GM11168 (cell line): ENCODE measurements around the gene REXO4.

Experiments
- in situ Hi-C: fragments of 300-500 bp; cut with MboI; formaldehyde crosslinking; loops from one replicate; pipeline ENCODE4 v1.12.0; 2022; ENCODE audit warnings: low sequenced_read_pairs; ENCODE audit not compliant: unreplicated experiment

REXO4 gene

DNA sequence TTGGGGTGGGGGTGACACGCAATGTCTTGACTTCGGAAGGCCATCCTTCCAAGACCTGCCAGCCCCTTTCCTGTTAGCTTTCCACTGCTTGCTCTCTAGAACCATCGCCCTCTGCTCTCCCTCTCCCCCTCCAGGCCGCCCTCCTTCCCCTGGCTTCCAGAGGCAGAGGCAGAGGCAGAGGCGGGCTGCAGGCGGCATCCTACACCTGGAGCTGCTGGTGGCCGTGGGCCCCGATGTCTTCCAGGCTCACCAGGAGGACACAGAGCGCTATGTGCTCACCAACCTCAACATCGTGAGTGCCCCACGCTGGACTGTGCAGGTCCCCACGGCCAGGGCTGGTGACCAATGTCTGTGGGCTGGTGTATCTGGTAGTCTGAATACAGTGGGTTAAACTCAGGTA, 6.4 kb upstream of the REXO4 start:
- in situ Hi-C loops, result no loop called here

- in situ Hi-C loops, result no loop called here
Measured at GRCh38 chr9:133423216-133423615, 5.4 kb upstream of the REXO4 start.

GRCh38 chr9:133421615-133422542, 4.1 kb upstream of the REXO4 start, which contains the start of gene ADAMTS13:
Gene ADAMTS13, plus strand, starts transcription at chr9:133422367. Its CDS starts 77 bp downstream, at chr9:133422444.
- in situ Hi-C loops, result no loop called here

GRCh38 chr9:133420392-133420827, 2.6 kb upstream of the REXO4 start:
- in situ Hi-C loops, result no loop called here

DNA sequence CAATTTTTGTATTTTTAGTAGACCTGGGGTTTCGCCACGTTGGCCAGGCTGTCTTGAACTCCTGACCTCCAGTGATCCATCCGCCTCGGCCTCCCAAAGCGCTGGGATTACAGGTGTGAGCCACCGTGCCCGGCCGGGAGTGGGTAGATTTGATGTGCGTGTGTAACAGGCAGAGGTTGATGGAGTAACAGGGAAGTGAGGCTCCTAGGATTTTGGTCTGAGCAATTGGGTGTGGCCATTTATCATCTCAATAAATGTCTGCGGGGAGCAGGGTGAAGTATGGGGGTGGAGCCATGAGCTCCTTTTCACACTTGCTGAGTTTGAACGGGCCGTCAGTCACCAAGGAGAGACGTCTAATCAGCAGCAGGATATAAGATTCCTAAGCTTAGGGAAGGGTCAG, 1.2 kb upstream of the REXO4 start:
- in situ Hi-C loops, result no loop called here

- in situ Hi-C loops, result no loop called here
Measured at GRCh38 chr9:133415170-133415569, 2.6 kb downstream of the REXO4 start.

DNA sequence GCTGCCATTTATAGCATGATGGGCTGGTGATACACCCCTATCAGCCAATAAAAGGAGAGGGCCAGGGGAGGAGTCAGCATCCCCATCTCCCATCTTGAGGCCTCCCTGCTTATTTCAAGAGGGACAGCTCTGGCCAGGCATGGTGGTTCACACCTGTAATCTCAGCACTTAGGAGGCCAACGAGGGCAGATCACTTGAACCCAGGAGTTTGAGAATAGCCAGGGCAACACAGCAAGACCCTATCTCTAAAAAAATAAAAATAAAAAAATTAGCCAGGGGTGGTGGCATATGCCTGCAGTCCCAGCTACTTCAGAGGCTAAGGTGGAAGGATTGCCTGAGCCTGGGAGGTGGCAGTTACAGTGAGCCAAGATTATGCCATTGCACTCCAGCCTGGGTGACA, 9.8 kb downstream of the REXO4 start:
- in situ Hi-C loops, result no loop called here

- in situ Hi-C loops, result no loop called here
Measured at GRCh38 chr9:133406480-133407307, 11.1 kb downstream of the REXO4 start.

DNA sequence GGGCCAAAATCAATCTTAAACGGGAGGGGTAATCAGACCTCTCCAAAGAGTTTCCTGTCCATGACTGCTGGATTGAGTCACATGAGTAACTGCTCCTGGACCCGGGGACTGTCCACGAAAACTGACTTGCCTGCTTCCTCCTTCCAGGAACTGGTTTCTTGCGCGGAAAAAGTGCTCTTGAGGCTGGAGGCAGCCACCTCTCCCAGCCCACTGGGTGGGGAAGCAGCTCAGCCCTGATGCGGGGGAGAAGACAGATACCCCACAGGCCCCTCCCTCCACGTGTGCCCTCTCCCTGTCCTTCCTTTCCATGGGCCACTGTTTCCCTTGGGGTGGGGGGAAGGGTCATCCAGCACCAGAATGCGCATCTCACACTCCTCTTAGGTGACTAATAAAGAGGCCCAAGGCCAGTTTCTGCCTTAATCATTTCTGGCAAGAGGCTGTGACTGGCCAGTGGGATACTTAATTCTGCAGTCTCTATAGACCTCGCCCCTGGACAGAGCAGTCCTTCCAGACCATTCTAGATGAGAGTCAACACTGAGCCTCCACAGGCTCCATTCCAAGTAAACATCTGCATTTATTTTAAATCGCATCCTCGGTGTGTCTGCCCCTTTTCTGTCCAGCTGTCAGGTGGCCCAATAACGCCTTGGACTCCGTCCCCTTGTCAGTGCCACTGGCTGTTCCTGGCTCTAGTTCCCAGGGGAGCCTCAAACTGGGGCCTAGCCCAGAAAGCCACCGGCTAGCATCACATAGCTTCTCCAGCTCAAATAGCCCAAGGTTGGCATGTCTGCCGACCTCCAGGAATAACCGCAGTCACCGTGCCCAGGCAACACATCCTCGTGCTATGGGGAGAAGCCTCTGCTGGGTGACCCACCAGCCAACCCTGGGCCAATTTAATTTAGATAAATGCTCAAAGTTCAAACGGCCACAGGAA, 12.0 kb downstream of the REXO4 start:
- in situ Hi-C loops, result no loop called here

- in situ Hi-C loops, result no loop called here
Measured at GRCh38 chr9:133404454-133405002, 13.3 kb downstream of the REXO4 start.

GRCh38 chr9:133403766-133404453, 13.9 kb downstream of the REXO4 start:
- in situ Hi-C loops, result no loop called here

- in situ Hi-C loops, result no loop called here
Measured at GRCh38 chr9:133402689-133403088, 15.1 kb downstream of the REXO4 start.

DNA sequence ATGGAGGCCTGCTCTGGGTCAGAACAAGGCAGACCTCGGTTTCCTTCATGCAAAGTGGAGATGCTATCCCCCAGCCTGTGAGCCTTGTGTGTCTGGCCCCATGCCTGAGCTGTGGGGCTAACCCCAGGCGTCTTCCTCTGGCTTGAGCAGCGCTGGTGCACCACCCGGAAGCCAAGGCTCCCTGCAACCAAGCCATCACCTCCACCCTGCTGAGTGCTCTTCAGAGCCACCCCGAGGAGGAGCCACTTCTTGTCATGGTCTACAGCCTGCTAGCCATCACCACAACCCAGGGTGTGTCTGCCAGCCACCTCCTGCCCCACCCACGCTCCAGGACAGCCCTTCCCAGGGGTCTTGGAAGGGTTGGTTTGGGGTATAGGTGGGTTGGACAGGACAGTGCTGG, 16.2 kb downstream of the REXO4 start:
- in situ Hi-C loops, result no loop called here

GRCh38 chr9:133400292-133400691, 17.5 kb downstream of the REXO4 start:
- in situ Hi-C loops, result no loop called here

GRCh38 chr9:133397895-133398294, 19.9 kb downstream of the REXO4 start:
- in situ Hi-C loops, result no loop called here

- in situ Hi-C loops, result no loop called here
Measured at GRCh38 chr9:133397370-133397769, 20.4 kb downstream of the REXO4 start.

DNA sequence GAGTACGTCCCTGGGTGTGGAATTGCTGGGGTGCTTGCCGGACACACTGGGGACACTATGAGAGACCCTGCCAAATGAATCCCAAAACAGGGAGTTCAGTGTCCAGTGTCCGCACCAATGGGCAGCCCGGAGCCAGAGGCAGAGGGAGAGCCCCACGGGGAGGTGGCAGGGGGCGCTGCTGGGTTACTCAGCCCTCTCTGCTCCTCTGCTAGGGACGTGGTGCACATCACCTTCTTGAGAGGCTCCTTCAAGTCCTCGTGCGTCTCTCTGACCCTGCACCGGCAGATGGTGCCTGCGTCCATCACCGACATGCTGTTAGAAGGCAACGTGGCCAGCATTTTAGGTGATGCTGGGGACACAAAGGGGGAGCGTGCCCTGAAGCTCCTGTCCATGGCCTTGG, 20.9 kb downstream of the REXO4 start:
- in situ Hi-C loops, result no loop called here

DNA sequence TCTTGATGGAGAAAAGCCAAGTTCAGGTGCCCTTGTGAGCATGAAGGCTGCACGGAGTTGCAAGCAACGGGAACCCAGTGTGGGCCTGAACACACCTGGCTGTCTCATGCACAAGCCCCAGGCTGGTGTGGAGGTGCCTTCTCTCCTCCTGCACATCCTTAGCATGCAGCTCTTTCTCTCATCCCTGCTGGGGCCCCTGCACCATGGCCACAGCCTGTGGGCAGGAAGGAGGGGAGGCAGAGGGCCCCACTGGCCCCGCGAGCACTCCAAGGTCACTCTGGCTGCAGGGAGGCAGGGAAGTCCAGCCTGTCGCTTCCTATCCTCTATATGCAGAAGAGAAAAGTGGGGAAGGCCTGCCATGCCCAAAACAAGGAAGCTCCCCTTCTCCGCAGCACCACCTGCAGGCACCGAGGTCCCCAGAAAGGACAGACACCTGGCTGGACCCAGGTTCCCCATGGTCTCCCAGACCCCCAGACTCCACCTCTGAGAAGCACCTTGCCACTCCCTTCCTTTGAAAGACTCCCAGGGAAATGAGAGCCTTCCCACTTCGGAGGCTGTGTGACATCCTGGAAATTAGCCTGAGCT, 23.0 kb downstream of the REXO4 start:
- in situ Hi-C loops, result no loop called here

DNA sequence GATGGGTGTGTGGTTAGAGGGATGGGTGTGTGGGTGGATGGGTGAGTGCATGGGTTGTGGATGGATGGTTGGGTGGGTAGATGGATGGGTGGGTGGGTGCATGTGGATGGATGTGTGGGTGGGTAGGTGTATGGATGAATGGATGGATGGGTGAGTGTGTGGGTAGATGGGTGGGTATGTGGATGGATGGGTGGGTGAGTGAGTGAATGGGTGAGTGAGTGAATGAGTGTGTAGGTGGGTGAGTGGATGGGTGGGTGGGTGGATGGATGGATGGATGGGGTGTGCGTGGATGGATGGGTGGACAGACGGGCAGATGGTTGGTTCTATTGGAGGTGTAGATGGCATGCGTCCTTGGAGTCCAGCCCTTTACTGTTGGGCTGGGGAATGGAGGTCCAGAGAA, 24.4 kb downstream of the REXO4 start:
- in situ Hi-C loops, result no loop called here
